ENCODE measurements around the gene KPNA4. TPM values are rescaled to one million over a fixed set of nuclear protein-coding genes. Genes with fewer than 3 reads are reported as not detected.

KPNA4 gene
- total and polyA plus RNA-seq, 2 of the 4 experiments (the other 2 are of a cell fraction), result 12.9 to 46.1 TPM

GRCh38 chr3:160546727-160547126 lies 18.6 kb downstream of the KPNA4 start:
- peaks cover 12 to 44% of the 10 kb centered on the region in 2 experiments; a peak in 3 of 4 replicates for H3K79me1 ChIP-seq (ENCODE audit: low read depth in 1 of 2, low read length in 2 of 2)
- no peak for TF ChIP-seq POLR2A (IDR thresholded peaks at IDR 0.05; ENCODE audit: low read depth, low read length)
- no peak for TF ChIP-seq RCOR1 (IDR thresholded peaks at IDR 0.05; ENCODE audit: insufficient replicate concordance, low read length)
- TF ChIP-seq BHLHE40 (IDR thresholded peaks at IDR 0.05; ENCODE audit: low read depth, low read length), result no peak
- TF ChIP-seq, protein P1, sequence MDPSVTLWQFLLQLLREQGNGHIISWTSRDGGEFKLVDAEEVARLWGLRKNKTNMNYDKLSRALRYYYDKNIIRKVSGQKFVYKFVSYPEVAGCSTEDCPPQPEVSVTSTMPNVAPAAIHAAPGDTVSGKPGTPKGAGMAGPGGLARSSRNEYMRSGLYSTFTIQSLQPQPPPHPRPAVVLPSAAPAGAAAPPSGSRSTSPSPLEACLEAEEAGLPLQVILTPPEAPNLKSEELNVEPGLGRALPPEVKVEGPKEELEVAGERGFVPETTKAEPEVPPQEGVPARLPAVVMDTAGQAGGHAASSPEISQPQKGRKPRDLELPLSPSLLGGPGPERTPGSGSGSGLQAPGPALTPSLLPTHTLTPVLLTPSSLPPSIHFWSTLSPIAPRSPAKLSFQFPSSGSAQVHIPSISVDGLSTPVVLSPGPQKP (IDR thresholded peaks at IDR 0.05; ENCODE audit: borderline replicate concordance, low read depth, low read length), result no peak
- TF ChIP-seq CEBPB (IDR thresholded peaks at IDR 0.05; ENCODE audit: low read depth, low read length), result no peak
- TF ChIP-seq NFE2L2 (IDR thresholded peaks at IDR 0.05; ENCODE audit: low read depth, low read length), result no peak
- no peak overlapping the region for H2BK5ac ChIP-seq (ENCODE audit: low read depth, low read length, poor library complexity, severe bottlenecking)
- BruUV-seq (replicated peaks), result no TSS peak
- no peaks in the 10 kb centered on the region for H3K27me3 ChIP-seq (ENCODE audit: control insufficient read depth, insufficient read depth, low read length)
- H3K36me3 ChIP-seq (ENCODE audit: control insufficient read depth, insufficient read depth, low read length), result no peaks in the 10 kb centered on the region
- H4K5ac ChIP-seq (ENCODE audit: low read depth, low read length), result no peak overlapping the region
- no peak overlapping the region for H3K14ac ChIP-seq (replicated peaks; ENCODE audit: low read depth, low read length)
- no peak overlapping the region for H2BK120ac ChIP-seq (ENCODE audit: low read depth, low read length)
- no peak overlapping the region for H2AK5ac ChIP-seq (ENCODE audit: low read depth, low read length)
- no peak overlapping the region for H3K27ac ChIP-seq (ENCODE audit: insufficient read depth, low read length)
- no peak overlapping the region for H2AK9ac ChIP-seq (replicated peaks; ENCODE audit: low read depth, low read length, poor library complexity)
- peaks cover 59% of the 10 kb centered on the region for H4K20me1 ChIP-seq (ENCODE audit: insufficient read depth, low read length)
- H3K4me1 ChIP-seq (ENCODE audit: control insufficient read depth, insufficient read depth, low read length), result no peaks in the 10 kb centered on the region
- H4K8ac ChIP-seq (ENCODE audit: low read depth in 2 of 2, low read length in 2 of 2), result no peak overlapping the region
- H3K9ac ChIP-seq (ENCODE audit: low read depth, low read length), result no peak overlapping the region
- no peak overlapping the region for H3K23ac ChIP-seq (ENCODE audit: low read depth, low read length)
- intact Hi-C loops (cut with micrococcal nuclease), result no loop called here
- H3K18ac ChIP-seq (ENCODE audit: low read depth, low read length), result no peak overlapping the region
- no peak overlapping the region for H2BK15ac ChIP-seq (ENCODE audit: low read depth, low read length)
- ATAC-seq (ENCODE audit: low read depth) (no peak), DNase-seq (no peak)
- no peak overlapping the region for H3K4me3 ChIP-seq (ENCODE audit: insufficient read depth, low read depth, low read length)
- dilution Hi-C loops (cut with HindIII; ENCODE audit: low sequenced_read_pairs, unreplicated experiment), result no loop called here
- H3K9me3 ChIP-seq (ENCODE audit: control insufficient read depth, insufficient read depth, low read length), result no peaks in the 10 kb centered on the region; the same call in 1 of the 2 replicates
- in situ Hi-C loops (cut with MboI; ENCODE audit: low sequenced_read_pairs), result no loop called here
- H3K4ac ChIP-seq (ENCODE audit: low read depth, low read length), result no peak overlapping the region
- H3K56ac ChIP-seq (ENCODE audit: extremely low read depth, insufficient read depth, low read length), result no peak overlapping the region
- no peak overlapping the region for H2BK20ac ChIP-seq (ENCODE audit: low read depth, low read length)
- H4K91ac ChIP-seq (ENCODE audit: insufficient read depth, low read depth, low read length), result no peak overlapping the region
- no CpG with 5 or more reads among the region's 4 CpGs for WGBS, 2 experiments (ENCODE audit: extremely low coverage in 2 of 2, insufficient read length in 1 of 2)
- H2AFZ ChIP-seq (replicated peaks; ENCODE audit: low read length, poor library complexity), result no peak overlapping the region
- H3K9me1 ChIP-seq (ENCODE audit: insufficient read depth, low read length), result no peaks in the 10 kb centered on the region
- no peak overlapping the region for H3K4me2 ChIP-seq (ENCODE audit: low read depth, low read length)
- ChIA-PET CTCF (no interaction called here), POLR2A (ENCODE audit: unreplicated experiment) (no interaction called here)

Measured in IMR-90 (cell line).